Common myeloid progenitor, CD34-positive (primary cell): ENCODE data around the gene ZXDC.

Source experiments
- CTCF ChIA-PET: fragments of 350-600 bp; sonication (Branson Sonifier 250); formaldehyde crosslinking; loops from one replicate; lab custom pipeline; 2021; ENCODE audit warnings: antibody characterized with exemption; lab: Charles Lee
- POLR2A ChIA-PET: fragments of 350-600 bp; sonication (Branson Sonifier 250); formaldehyde crosslinking; loops from one replicate; lab custom pipeline; 2021; ENCODE audit warnings: antibody characterized with exemption; lab: Charles Lee
- DNase-seq, 3 donors: peaks; one replicate each; pipeline versions ENCODE4 v3.0.0 to v3.0.0-alpha.2; 2013
- H3K27ac ChIP-seq, 2 experiments: 1 replicate in 1 of 2; 2 replicates in 1 of 2; pipeline ENCODE4 v1.7.0; 2013; ENCODE audit warnings: inconsistent platforms in 2 of 2, low read length in 2 of 2, mild to moderate bottlenecking in 2 of 2, low read depth in 1 of 2, moderate library complexity in 1 of 2; ENCODE audit not compliant: severe bottlenecking in 2 of 2, insufficient read depth in 1 of 2, poor library complexity in 1 of 2
- H3K27me3 ChIP-seq, 5 experiments: replicated peaks in 2 of 5; 1 replicate in 3 of 5; 2 replicates in 2 of 5; pipeline versions ENCODE4 v1.6.1 to v1.7.0; 2013; ENCODE audit warnings: low read length in 4 of 5, mild to moderate bottlenecking in 2 of 5, moderate library complexity in 2 of 5, inconsistent platforms in 1 of 5; ENCODE audit not compliant: insufficient read depth in 5 of 5, control insufficient read depth in 4 of 5
- H3K36me3 ChIP-seq, 4 experiments: 1 replicate in 2 of 4; 2 replicates in 2 of 4; pipeline versions ENCODE4 v1.6.1 to v1.7.0; 2013; ENCODE audit warnings: low read length in 3 of 4, control low read depth in 1 of 4, mild to moderate bottlenecking in 1 of 4; ENCODE audit not compliant: control insufficient read depth in 4 of 4, insufficient read depth in 4 of 4
- H3K4me1 ChIP-seq, 4 experiments: 1 replicate in 3 of 4; 2 replicates in 1 of 4; pipeline versions ENCODE4 v1.6.1 to v1.7.1; 2013; ENCODE audit warnings: low read length in 3 of 4, mild to moderate bottlenecking in 3 of 4, control low read depth in 1 of 4, inconsistent platforms in 1 of 4, moderate library complexity in 1 of 4; ENCODE audit not compliant: control insufficient read depth in 4 of 4, insufficient read depth in 4 of 4; ENCODE audit errors: control extremely low read depth in 1 of 4
- H3K4me3 ChIP-seq, 7 experiments: 1 replicate in 4 of 7; 2 replicates in 3 of 7; pipeline versions ENCODE4 v1.5.1 to v1.7.0; 2013; ENCODE audit warnings: mild to moderate bottlenecking in 7 of 7, low read length in 6 of 7, moderate library complexity in 6 of 7, inconsistent platforms in 2 of 7, low read depth in 2 of 7, control low read depth in 1 of 7; ENCODE audit not compliant: insufficient read depth in 4 of 7, control insufficient read depth in 1 of 7; ENCODE audit errors: extremely low read depth in 1 of 7
- H3K9me3 ChIP-seq, 5 experiments: 1 replicate in 4 of 5; 2 replicates in 1 of 5; pipeline versions ENCODE4 v1.6.1 to v1.7.1; 2013; ENCODE audit warnings: low read length in 4 of 5, mild to moderate bottlenecking in 2 of 5, inconsistent platforms in 1 of 5, low read depth in 1 of 5, moderate library complexity in 1 of 5; ENCODE audit not compliant: control insufficient read depth in 4 of 5, insufficient read depth in 2 of 5; ENCODE audit errors: control extremely low read depth in 1 of 5
- WGBS: methylation state at CpG from one replicate; pipeline ENCODE4 v1.1.5; 2013; ENCODE audit not compliant: insufficient coverage; 5-methylcytosine and 5-hydroxymethylcytosine counted together

The ZXDC gene

DNA sequence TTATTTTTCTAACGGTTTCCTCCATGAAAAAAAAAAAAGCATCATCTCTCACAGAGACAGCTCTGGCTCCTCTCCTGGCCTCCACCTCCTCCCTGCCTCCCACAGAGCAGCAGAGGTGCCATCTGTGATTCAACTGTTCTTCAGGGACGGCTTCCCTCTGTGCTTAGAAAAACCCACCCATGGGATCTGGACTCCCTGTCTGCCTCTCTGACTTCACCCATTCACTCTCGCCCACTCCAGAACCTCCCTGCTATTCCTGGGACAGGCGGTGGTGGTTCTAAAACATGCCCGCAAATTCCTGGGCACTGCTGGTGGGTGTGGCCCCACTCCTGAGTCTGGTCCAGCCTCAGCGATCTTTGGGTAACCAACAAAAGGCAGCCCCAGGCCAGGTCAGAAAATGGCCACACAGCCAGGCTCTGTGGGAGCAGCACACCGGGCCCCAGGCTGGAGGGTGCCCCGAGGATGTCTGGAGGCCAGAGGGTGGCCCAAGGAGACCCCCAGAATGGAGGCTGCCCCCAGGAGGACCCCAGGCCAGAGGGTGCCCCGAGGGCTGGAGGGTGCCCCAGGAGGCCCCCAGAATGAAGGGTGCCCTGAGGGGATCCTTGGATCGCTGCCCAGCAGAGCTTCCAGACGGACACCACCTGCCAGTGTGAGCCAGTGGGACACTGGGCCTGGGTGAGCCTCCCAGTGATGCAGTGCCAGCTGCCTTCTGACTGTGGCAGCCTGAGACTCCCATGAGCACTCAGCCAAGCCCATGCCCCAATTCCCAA is 45.6 kb upstream of the ZXDC start:
- Histone ChIP-seq H3K36me3 (no peaks in the 10 kb centered on the region), H3K27me3 (no peaks in the 10 kb centered on the region), H3K27ac (no peak overlapping the region), H3K9me3 (no peaks in the 10 kb centered on the region), H3K4me1 (peaks cover 0 to 43% (median 36%) of the 10 kb centered on the region in 4 experiments), H3K4me3 (no peak overlapping the region)
- no peak for DNase-seq
- WGBS, result 91% methylated on average over 10 of the region's 11 CpGs
- ChIA-PET CTCF (interaction anchor here (0.9 to 3.7 kb wide), 10 partner anchors 10 to 91 kb away, joined by 3 to 36 read pairs (median 7); partner anchors contain the start of gene ZXDC), POLR2A (no interaction called here)

DNA sequence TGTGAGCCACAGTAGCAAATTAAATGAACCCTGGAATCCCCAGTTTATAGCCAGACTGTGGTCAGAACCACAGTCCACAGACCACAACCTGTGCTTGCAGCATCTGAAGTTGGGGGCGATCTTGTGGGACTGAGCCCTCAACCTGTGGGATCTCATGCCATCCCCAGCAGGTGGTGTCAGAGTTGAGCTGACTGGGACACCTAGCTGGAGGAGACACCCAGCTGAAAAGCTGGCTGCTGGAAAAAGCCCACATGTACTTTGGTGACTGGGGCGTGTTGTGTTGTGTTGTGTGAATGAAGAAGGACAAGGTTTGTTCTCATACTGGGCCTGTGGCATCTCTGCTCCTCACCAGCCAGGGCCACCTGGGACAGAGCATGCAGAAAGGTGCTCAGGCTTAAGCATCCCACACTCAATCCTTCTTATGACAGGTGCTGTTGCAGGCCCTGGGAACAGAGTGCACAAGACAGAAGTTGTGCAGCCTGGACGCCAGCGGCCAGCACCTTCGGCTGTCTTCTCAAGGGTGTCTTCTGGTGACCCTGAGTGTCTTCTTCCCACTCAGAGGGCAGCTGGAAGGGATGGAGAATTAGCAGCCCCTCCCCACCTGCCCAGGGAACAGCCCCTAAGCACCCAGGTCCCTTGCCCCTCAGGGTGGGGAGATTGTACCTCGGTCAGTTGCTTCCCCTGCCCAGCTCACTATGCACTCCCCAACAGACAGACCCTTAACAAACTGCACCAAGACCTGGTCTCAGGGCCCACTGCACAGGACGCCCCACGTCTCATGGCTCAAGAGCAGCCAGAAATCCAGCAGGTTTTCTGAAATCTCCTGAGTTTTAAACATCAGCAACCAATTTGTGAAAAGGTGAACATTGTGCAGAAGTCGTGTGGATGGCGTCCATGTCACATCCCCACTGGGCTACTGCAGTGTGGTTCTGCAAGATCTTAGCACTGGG is 44.1 kb upstream of the ZXDC start:
- H3K4me1 ChIP-seq, result peaks cover 0 to 29% (median 21%) of the 10 kb centered on the region in 4 experiments
- no peaks in the 10 kb centered on the region for H3K9me3 ChIP-seq
- POLR2A ChIA-PET, result no interaction called here
- no peaks in the 10 kb centered on the region for H3K27me3 ChIP-seq
- CTCF ChIA-PET, result interaction anchor here (0.9 to 3.7 kb wide), 12 partner anchors 8 to 160 kb away, joined by 3 to 19 read pairs (median 4); no protein-coding TSS in a partner anchor
- no peak overlapping the region for H3K27ac ChIP-seq
- DNase-seq, result peak in 2 of 3 donors; percentile 30 to 53
- H3K36me3 ChIP-seq, result no peaks in the 10 kb centered on the region
- no peak overlapping the region for H3K4me3 ChIP-seq
- WGBS, result 96% methylated on average over 6 of the region's 10 CpGs

- H3K27me3 ChIP-seq, result no peaks in the 10 kb centered on the region
- H3K4me1 ChIP-seq, result peaks cover 0 to 19% (median 15%) of the 10 kb centered on the region in 4 experiments
- no peaks in the 10 kb centered on the region for H3K36me3 ChIP-seq
- POLR2A ChIA-PET, result no interaction called here
- no peaks in the 10 kb centered on the region for H3K9me3 ChIP-seq
- CTCF ChIA-PET, result interaction anchor here (0.9 to 3.0 kb wide), 11 partner anchors 9 to 158 kb away, joined by 3 to 15 read pairs (median 4); no protein-coding TSS in a partner anchor
- DNase-seq, result no peak
- H3K4me3 ChIP-seq, result no peak overlapping the region
- no peak overlapping the region for H3K27ac ChIP-seq
- WGBS, result 98% methylated on average over 4 of the region's 4 CpGs
Measured at GRCh38 chr3:126518779-126519177, 43.1 kb upstream of the ZXDC start.

- CTCF ChIA-PET, result interaction anchor here (0.5 to 3.0 kb wide), 9 partner anchors 9 to 159 kb away, joined by 3 to 15 read pairs (median 4); no protein-coding TSS in a partner anchor
- H3K36me3 ChIP-seq, result no peaks in the 10 kb centered on the region
- 96% methylated on average over 13 of the region's 15 CpGs for WGBS
- no peaks in the 10 kb centered on the region for H3K9me3 ChIP-seq
- POLR2A ChIA-PET, result no interaction called here
- H3K4me3 ChIP-seq, result no peak overlapping the region
- no peak overlapping the region for H3K27ac ChIP-seq
- H3K27me3 ChIP-seq, result no peaks in the 10 kb centered on the region
- peaks cover 0 to 14% (median 9%) of the 10 kb centered on the region in 4 experiments for H3K4me1 ChIP-seq
- DNase-seq, result no peak
Measured at GRCh38 chr3:126517986-126518778, 42.5 kb upstream of the ZXDC start.

DNA sequence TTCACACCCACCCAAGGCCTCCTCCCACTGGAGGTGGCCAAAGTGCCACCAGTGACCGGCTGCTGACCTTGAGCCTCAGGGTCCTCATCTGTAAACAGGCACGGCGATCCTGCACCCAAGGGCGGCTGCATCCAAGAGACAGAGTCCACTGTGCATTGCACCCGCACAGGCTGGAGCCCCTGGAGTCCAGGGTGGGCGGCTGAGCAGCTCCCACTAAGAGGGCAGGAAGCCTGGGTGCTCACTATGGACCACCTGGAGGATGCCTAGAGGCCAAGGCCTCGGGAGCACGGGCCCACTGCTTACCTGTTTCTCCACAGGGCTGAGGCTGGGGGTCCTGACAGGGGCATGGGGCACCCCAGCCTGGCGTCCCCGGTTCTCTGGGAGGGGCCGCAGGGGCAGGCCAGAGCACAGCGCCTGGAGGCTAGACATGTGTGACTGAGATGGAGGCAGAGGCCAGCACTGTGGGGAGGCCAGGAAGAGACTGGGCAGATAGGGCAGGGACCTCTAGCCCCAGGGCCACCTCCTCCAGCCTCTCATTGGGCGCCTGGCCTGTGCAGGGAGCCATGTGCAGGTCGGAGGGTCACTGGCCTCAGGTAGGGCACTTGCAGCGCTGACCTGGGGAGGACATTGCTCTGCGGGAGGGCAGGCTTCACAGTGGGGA is 41.7 kb upstream of the ZXDC start, which contains the start of gene UROC1:
Gene UROC1 (minus strand): TSS at position 483 of the 661 bp plus-strand sequence. CDS start 54 bp downstream, at position 429.
- Histone ChIP-seq H3K36me3 (no peaks in the 10 kb centered on the region), H3K9me3 (no peaks in the 10 kb centered on the region), H3K4me3 (no peak within 1 kb of the TSS), H3K4me1 (peaks cover 0 to 9% (median 3%) of the 10 kb centered on the region in 4 experiments), H3K27ac (no peak within 1 kb of the TSS), H3K27me3 (no peaks in the 10 kb centered on the region)
- WGBS, result 93% methylated on average over 15 of the region's 16 CpGs
- DNase-seq, result no peak
- POLR2A ChIA-PET, result no interaction called here
- CTCF ChIA-PET, result interaction anchor here (0.6 to 3.0 kb wide), 3 partner anchors 8 to 30 kb away, joined by 3 to 15 read pairs (median 4); no protein-coding TSS in a partner anchor

DNA sequence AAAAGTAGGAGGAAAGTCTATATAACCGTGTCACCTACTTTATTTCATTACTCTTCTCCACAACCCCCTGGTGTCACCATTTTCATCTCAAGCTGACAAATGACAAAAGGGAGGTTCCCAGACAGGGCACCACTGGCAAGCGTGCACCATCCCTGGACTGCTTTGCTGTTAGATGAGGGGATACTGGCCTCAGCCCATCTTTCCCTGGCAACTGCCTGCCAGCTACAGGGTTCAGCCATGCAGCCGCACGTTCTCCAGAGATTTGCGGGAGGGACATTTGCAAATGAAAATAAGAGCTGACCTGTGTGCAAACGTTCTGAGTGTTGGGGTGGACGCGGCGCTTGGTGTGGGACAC is 41.2 kb upstream of the ZXDC start:
- ChIA-PET POLR2A (no interaction called here), CTCF (interaction anchor here (0.6 kb wide), 1 partner anchor 19 kb away, joined by 3 read pairs; no protein-coding TSS in a partner anchor)
- Histone ChIP-seq H3K36me3 (no peaks in the 10 kb centered on the region), H3K27me3 (no peaks in the 10 kb centered on the region), H3K27ac (no peak overlapping the region), H3K4me1 (peaks cover 0 to 10% (median under 1%) of the 10 kb centered on the region in 4 experiments), H3K4me3 (no peak overlapping the region), H3K9me3 (no peaks in the 10 kb centered on the region)
- WGBS, result 96% methylated on average over 8 of the region's 9 CpGs
- DNase-seq, result no peak
